K562 (cell line): ENCODE measurements around the gene SLC19A2. TPM values are rescaled to one million over a fixed set of nuclear protein-coding genes. Genes with fewer than 3 reads are reported as not detected.

Source experiments
- ATAC-seq: fragments of 200-7000 bp; cut with Tn5 transposase; 3 replicates; pipeline ENCODE4 v1.9.1; 2020; ENCODE audit warnings: moderate library complexity
- BruUV-seq: library from RNA; stranded (reverse); fragments of 400-500 nt; replicated peaks from 2 replicates; lab custom pipeline; 2021; lab: Mats Ljungman, UMichigan
- CTCF ChIA-PET: fragments of 300-600 bp; formaldehyde crosslinking; extraction: SDS; loops from one replicate; lab custom pipeline; 2021; ENCODE audit warnings: low intra/inter-chr PET ratio; lab: Yijun Ruan, JAX
- POLR2A ChIA-PET: fragments of 300-600, 350-650 bp; sonication (Branson Sonifier 250); formaldehyde crosslinking; extraction: SDS; loops from one replicate; lab custom pipeline; 2021; ENCODE audit warnings: antibody characterized with exemption, inconsistent platforms; lab: Yijun Ruan, JAX
- DNase-seq, 4 experiments: peaks; one replicate each; pipeline versions ENCODE4 v3.0.0 to v3.0.0-alpha.2; 2011 to 2018; ENCODE audit warnings: low spot score in 3 of 4, mixed read lengths in 3 of 4; ENCODE audit errors: extremely low read depth in 1 of 4
- FAIRE-seq: peaks from 2 replicates; lab custom pipeline; 2011; peaks lifted over from hg19 to GRCh38; lab: Jason Lieb, UNC
- H2AFZ ChIP-seq: 2 replicates; pipeline ENCODE4 v1.6.0; 2011; ENCODE audit warnings: low read depth, low read length, control low read depth, inconsistent platforms
- H3K27ac ChIP-seq: fragments of 200-600 bp; 3 replicates; pipeline ENCODE4 v1.8.0; 2011; ENCODE audit warnings: low read depth, mild to moderate bottlenecking, control low read depth, inconsistent platforms, low read length, moderate library complexity, mixed read lengths; ENCODE audit errors: extremely low read depth
- H3K27me3 ChIP-seq, 2 experiments: fragments of 300-600 bp in 1 of 2; 2 replicates in 1 of 2; 3 replicates in 1 of 2; pipeline versions ENCODE4 v1.6.0 to v1.8.0; 2011; ENCODE audit warnings: inconsistent platforms in 2 of 2, low read length in 2 of 2, mild to moderate bottlenecking in 1 of 2, mixed read lengths in 1 of 2, moderate library complexity in 1 of 2; ENCODE audit not compliant: control insufficient read depth in 2 of 2, insufficient read depth in 2 of 2
- H3K36me3 ChIP-seq: fragments of 300-600 bp; 3 replicates; pipeline ENCODE4 v1.8.0; 2011; ENCODE audit warnings: mild to moderate bottlenecking, low read length, inconsistent platforms; ENCODE audit not compliant: control insufficient read depth, insufficient read depth
- H3K4me1 ChIP-seq, 2 experiments: fragments of 200-600 bp in 1 of 2; replicated peaks in 1 of 2; 2 replicates in 1 of 2; 3 replicates in 1 of 2; pipeline versions ENCODE4 v1.5.1 to v1.8.0; 2011; ENCODE audit warnings: inconsistent platforms in 2 of 2, low read length in 2 of 2, mild to moderate bottlenecking in 1 of 2, mixed read lengths in 1 of 2, moderate library complexity in 1 of 2; ENCODE audit not compliant: control insufficient read depth in 2 of 2, insufficient read depth in 2 of 2
- H3K4me2 ChIP-seq: 2 replicates; pipeline ENCODE4 v1.6.1; 2011; ENCODE audit warnings: low read length, control low read depth, inconsistent platforms, mixed read lengths; ENCODE audit not compliant: insufficient read depth
- H3K4me3 ChIP-seq: fragments of 200-600 bp; sonication (generic), shearing (Covaris generic); 2 replicates; pipeline ENCODE4 v1.5.1; 2016; ENCODE audit warnings: control low read depth, inconsistent platforms
- H3K79me2 ChIP-seq: fragments of 200-600 bp; 3 replicates; pipeline ENCODE4 v1.8.0; 2011; ENCODE audit warnings: low read length, inconsistent platforms; ENCODE audit not compliant: control insufficient read depth, insufficient read depth
- H3K9ac ChIP-seq, 2 experiments: 2 replicates each; pipeline versions ENCODE4 v1.6.0 to v1.6.1; 2011; ENCODE audit warnings: low read depth in 2 of 2, low read length in 2 of 2, control low read depth in 1 of 2, inconsistent platforms in 1 of 2, mild to moderate bottlenecking in 1 of 2, mixed read lengths in 1 of 2; ENCODE audit not compliant: insufficient read depth in 1 of 2
- H3K9me1 ChIP-seq: one replicate; pipeline ENCODE4 v1.6.0; 2011; ENCODE audit warnings: inconsistent platforms, mild to moderate bottlenecking, low read length, moderate library complexity; ENCODE audit not compliant: control insufficient read depth, insufficient read depth
- H3K9me3 ChIP-seq: replicated peaks from 2 replicates; pipeline ENCODE4 v1.5.1; 2011; ENCODE audit warnings: low read depth, low read length, inconsistent platforms; ENCODE audit not compliant: control insufficient read depth, insufficient read depth
- H4K20me1 ChIP-seq: replicated peaks from 2 replicates; pipeline ENCODE4 v1.6.1; 2011; ENCODE audit warnings: low read length, inconsistent platforms, mixed read lengths; ENCODE audit not compliant: control insufficient read depth, insufficient read depth
- ASH1L ChIP-seq: fragments of 450-650 bp; IDR thresholded peaks from 2 replicates; pipeline ENCODE4 v1.6.1; 2018; ENCODE audit warnings: borderline replicate concordance, mild to moderate bottlenecking, low read depth; ENCODE audit not compliant: partially characterized antibody
- CBX3 ChIP-seq, 2 experiments: IDR thresholded peaks; 1 replicate in 1 of 2; 2 replicates in 1 of 2; pipeline ENCODE4 v1.6.1; 2012; ENCODE audit warnings: inconsistent platforms in 2 of 2, low read length in 2 of 2, borderline replicate concordance in 1 of 2, control low read depth in 1 of 2
- CEBPG ChIP-seq, 3 experiments: fragments of 200-800 bp in 1 of 3; sonication (Bioruptor generic) in 1 of 3; sonication (generic) in 1 of 3; formaldehyde crosslinking in 1 of 3; IDR thresholded peaks in 2 of 3; conservative IDR thresholded peaks in 1 of 3; 2 replicates each; pipeline versions ENCODE4 v1.6.1 to v1.8.0; 2016 to 2022; ENCODE audit warnings: missing compliant biosample characterization in 2 of 3, missing genetic modification characterization in 2 of 3, mild to moderate bottlenecking in 1 of 3, missing genetic modification reagents in 1 of 3
- CHD1 ChIP-seq: fragments of 200-600 bp; sonication (generic); IDR thresholded peaks from one replicate; pipeline ENCODE4 v1.6.1; 2012; ENCODE audit warnings: mild to moderate bottlenecking, moderate library complexity, low read length, inconsistent platforms
- CTBP1 ChIP-seq: fragments of 450-650 bp; IDR thresholded peaks from 2 replicates; pipeline ENCODE4 v1.6.1; 2016; ENCODE audit warnings: borderline replicate concordance
- EP300 ChIP-seq: IDR thresholded peaks from 2 replicates; pipeline ENCODE4 v1.6.1; 2012; ENCODE audit warnings: low read length, improper control_type of control experiment
- FOXJ3 ChIP-seq: sonication (generic); formaldehyde crosslinking; IDR thresholded peaks from 2 replicates; pipeline ENCODE4 v1.4.0; 2020; ENCODE audit warnings: mild to moderate bottlenecking, missing genetic modification reagents
- MIER1 ChIP-seq: fragments of 450-650 bp; IDR thresholded peaks from 2 replicates; pipeline ENCODE4 v1.6.1; 2016; ENCODE audit warnings: antibody characterized with exemption, mild to moderate bottlenecking, low read depth
- SP2 ChIP-seq: IDR thresholded peaks from 2 replicates; pipeline ENCODE4 v1.6.1; 2011; ENCODE audit warnings: mild to moderate bottlenecking, low read depth, low read length, moderate library complexity; ENCODE audit not compliant: poor library complexity, severe bottlenecking; ENCODE audit errors: extremely low read depth
- ZNF134 ChIP-seq: fragments of 250-450 bp; sonication (Bioruptor Pico); conservative IDR thresholded peaks from 2 replicates; pipeline ENCODE4 v1.4.0; 2020
- ZNF232 ChIP-seq: sonication (generic); formaldehyde crosslinking; IDR thresholded peaks from 2 replicates; pipeline ENCODE4 v1.8.0; 2022; ENCODE audit warnings: mild to moderate bottlenecking, missing genetic modification reagents
- ZNF316 ChIP-seq: fragments of 450-650 bp; IDR thresholded peaks from 2 replicates; pipeline ENCODE4 v1.6.1; 2016
- ZNF592 ChIP-seq: fragments of 450-650 bp; IDR thresholded peaks from 2 replicates; pipeline ENCODE4 v1.6.1; 2017; ENCODE audit warnings: antibody characterized with exemption, mild to moderate bottlenecking
- ZNF740 ChIP-seq, 3 experiments: fragments of 200-800 bp in 1 of 3; sonication (Bioruptor generic) in 1 of 3; sonication (generic) in 1 of 3; formaldehyde crosslinking in 1 of 3; IDR thresholded peaks; 2 replicates each; pipeline versions ENCODE4 v1.6.1 to v1.8.0; 2016 to 2022; ENCODE audit warnings: mild to moderate bottlenecking in 2 of 3, missing compliant biosample characterization in 2 of 3, missing genetic modification characterization in 2 of 3, missing genetic modification reagents in 1 of 3
- WGBS: fragments of 100-300 bp; shearing (Covaris generic); methylation state at CpG from one replicate; pipeline ENCODE4 v1.1.6; 2016; ENCODE audit warnings: low coverage, mixed read lengths; ENCODE audit not compliant: insufficient coverage; ENCODE audit errors: missing lambda C conversion rate; 5-methylcytosine and 5-hydroxymethylcytosine counted together
- in situ Hi-C: fragments of 300-500 bp; cut with MboI; formaldehyde crosslinking; loops from 4 replicates; pipeline ENCODE4 v1.15.0; 2018; ENCODE audit warnings: inconsistent platforms, mixed read lengths
- intact Hi-C: fragments of 100-400 bp; cut with micrococcal nuclease; formaldehyde crosslinking; loops from 2 replicates; pipeline ENCODE4 v1.14.2; 2022
- polyA plus RNA-seq, 8 experiments: library from polyadenylated mRNA; depleted of rRNA in 4 of 8; stranded (reverse) in 5 of 8; unstranded in 3 of 8; fragments of >200 nt; fragmentation: Nextera tagmentation in 2 of 8; fragmentation: Illumina TruSeq in 1 of 8; extraction: Ambion mirVana in 2 of 8; extraction: Trizol in 1 of 8; gene quantifications; 2 replicates each; pipeline versions ENCODE4 v1.2.1 to v1.2.3, GENCODE V29; 2011 to 2014; ENCODE audit warnings: inconsistent platforms in 1 of 8, missing spikeins in 1 of 8
- total RNA-seq, 7 experiments: library from RNA; depleted of rRNA in 6 of 7; stranded (reverse); fragments of >200 nt in 6 of 7; fragmentation: Illumina TruSeq in 2 of 7; extraction: Trizol in 2 of 7; gene quantifications; 2 replicates each; pipeline versions ENCODE4 v1.2.1 to v1.2.3, GENCODE V29; 2011 to 2021; ENCODE audit warnings: low replicate concordance in 1 of 7

SLC19A2 gene
- total and polyA plus RNA-seq, 9 of the 15 experiments (the other 6 are each of a cell fraction or from before 2014, with no cell fraction given) = 7.4 to 42.8 (median 19.2) TPM

GRCh38 chr1:169484683-169485430 is 887 bp downstream of the SLC19A2 start:
- peak overlapping the region; percentile 79 for H3K4me3 ChIP-seq
- ATAC-seq (peak; percentile 64), FAIRE-seq (no peak), DNase-seq (peak in 3 of 4 experiments; percentile 27 to 70 (median 38))
- H3K36me3 ChIP-seq = peaks cover 10% of the 10 kb centered on the region; the same call in 2 of the 3 replicates
- peaks cover 69% of the 10 kb centered on the region for H3K79me2 ChIP-seq
- peak overlapping the region; percentile 89 for H3K27ac ChIP-seq
- peaks cover 18 to 26% of the 10 kb centered on the region in 2 experiments; a peak in 4 of 5 replicates for H3K4me1 ChIP-seq
- WGBS = 1% methylated on average over 15 of the region's 15 CpGs
- H3K9me3 ChIP-seq = no peaks in the 10 kb centered on the region
- no peaks in the 10 kb centered on the region for H4K20me1 ChIP-seq
- intact Hi-C loops (loop anchor here (2.0 to 5.0 kb wide), 4 partner anchors 62 to 407 kb away; partner anchors contain the start of gene SCYL3), in situ Hi-C loops (no loop called here)
- peak overlapping the region; percentile 83 to 91 for H3K9ac ChIP-seq
- TSS peak; percentile 43 for BruUV-seq
- no peaks in the 10 kb centered on the region for H3K27me3 ChIP-seq
- peak overlapping the region; percentile 92 for H2AFZ ChIP-seq
- CTCF ChIA-PET = no interaction called here
- peak overlapping the region; percentile 94 for H3K4me2 ChIP-seq
- no peaks in the 10 kb centered on the region for H3K9me1 ChIP-seq
- POLR2A ChIA-PET = interaction anchor here (0.8 to 2.2 kb wide), 3 partner anchors 12 to 16 kb away, joined by 3 to 9 read pairs (median 7); no protein-coding TSS in a partner anchor
- TF ChIP-seq CHD1 (peak; percentile 27), ZNF134 (no peak), ZNF316 (peak; percentile 38), CBX3 (IDR thresholded peaks at IDR 0.05; ENCODE audit: borderline replicate concordance in 1 of 2, low read length in 2 of 2) (0 out of 3 replicates have a peak, but pooled peaks of 1 of the 2 experiments have one; percentile 32), EP300 (0 out of 2 replicates have a peak, but pooled peaks have one; percentile 8), CTBP1 (no peak), ZNF592 (0 out of 2 replicates have a peak, but pooled peaks have one; percentile 49), MIER1 (0 out of 2 replicates have a peak, but pooled peaks have one; percentile 36), FOXJ3 (CRISPR knock-in tag) (no peak), CEBPG (CRISPR knock-in tag; IDR thresholded peaks at IDR 0.05) (peak; percentile 24; the same call in 1 of the 2 replicates), CEBPG (tag; conservative IDR thresholded peaks at IDR 0.05 in 1 of 2, IDR thresholded peaks at IDR 0.05 in 1 of 2) (peak; percentile 45 to 62; a peak in 3 of 4 replicates), ZNF232 (CRISPR knock-in tag) (0 out of 2 replicates have a peak, but pooled peaks have one; percentile 9), ASH1L (peak; percentile 39), ZNF740 (CRISPR knock-in tag; IDR thresholded peaks at IDR 0.05) (no peak), ZNF740 (tag; IDR thresholded peaks at IDR 0.05) (no peak), SP2 (no peak)
